H9 (cell line): ENCODE data around the gene AKAP3. TPM values are rescaled to one million over a fixed set of nuclear protein-coding genes. Genes with fewer than 3 reads are reported as not detected.

Experiments used
- DNase-seq: peaks from one replicate; pipeline ENCODE4 v3.0.0-alpha.2; 2017
- H2AFZ ChIP-seq: one replicate; pipeline ENCODE4 v1.6.1; 2013; ENCODE audit warnings: mild to moderate bottlenecking, low read length, control low read depth, moderate library complexity
- H2AK5ac ChIP-seq: 2 replicates; pipeline ENCODE4 v1.6.1; 2013; ENCODE audit warnings: low read length, control low read depth, mixed read lengths; ENCODE audit not compliant: insufficient read length
- H2BK120ac ChIP-seq: one replicate; pipeline ENCODE4 v1.6.1; 2013; ENCODE audit warnings: low read depth, mild to moderate bottlenecking, low read length, control low read depth, inconsistent platforms; ENCODE audit not compliant: poor library complexity, severe bottlenecking
- H2BK12ac ChIP-seq: 2 replicates; pipeline ENCODE4 v1.6.1; 2013; ENCODE audit warnings: low read length, control low read depth, mixed read lengths, low read depth; ENCODE audit not compliant: insufficient read length
- H2BK15ac ChIP-seq: 2 replicates; pipeline ENCODE4 v1.6.1; 2013; ENCODE audit warnings: low read depth, low read length, control low read depth
- H2BK20ac ChIP-seq: one replicate; pipeline ENCODE4 v1.6.1; 2013; ENCODE audit warnings: low read depth, mild to moderate bottlenecking, low read length, control low read depth, inconsistent platforms; ENCODE audit not compliant: poor library complexity, severe bottlenecking
- H2BK5ac ChIP-seq: 2 replicates; pipeline ENCODE4 v1.6.1; 2013; ENCODE audit warnings: low read length, control low read depth, mixed read lengths; ENCODE audit not compliant: insufficient read length
- H3K14ac ChIP-seq: 2 replicates; pipeline ENCODE4 v1.6.1; 2013; ENCODE audit warnings: low read length, control low read depth; ENCODE audit not compliant: insufficient read depth
- H3K18ac ChIP-seq: 2 replicates; pipeline ENCODE4 v1.6.1; 2013; ENCODE audit warnings: low read depth, mild to moderate bottlenecking, mixed read lengths, low read length, control low read depth; ENCODE audit not compliant: insufficient read length
- H3K23ac ChIP-seq: 2 replicates; pipeline ENCODE4 v1.6.1; 2013; ENCODE audit warnings: low read length, control low read depth, mixed read lengths, low read depth; ENCODE audit not compliant: insufficient read length
- H3K23me2 ChIP-seq: 2 replicates; pipeline ENCODE4 v1.6.1; 2013; ENCODE audit warnings: low read depth, mild to moderate bottlenecking, mixed read lengths, low read length, control low read depth; ENCODE audit not compliant: insufficient read length, poor library complexity, severe bottlenecking
- H3K27ac ChIP-seq: 2 replicates; pipeline ENCODE4 v1.5.1; 2013; ENCODE audit warnings: low read length, control low read depth, mixed read lengths, low read depth; ENCODE audit not compliant: insufficient read length
- H3K27me3 ChIP-seq: 2 replicates; pipeline ENCODE4 v1.6.1; 2013; ENCODE audit warnings: low read length, control low read depth, inconsistent platforms; ENCODE audit not compliant: insufficient read depth
- H3K4ac ChIP-seq: 2 replicates; pipeline ENCODE4 v1.6.1; 2013; ENCODE audit warnings: low read depth, mild to moderate bottlenecking, control low read depth, inconsistent platforms, low read length, moderate library complexity
- H3K4me1 ChIP-seq: 2 replicates; pipeline ENCODE4 v1.6.1; 2013; ENCODE audit warnings: low read length, control low read depth, inconsistent platforms; ENCODE audit not compliant: insufficient read depth
- H3K4me2 ChIP-seq: 2 replicates; pipeline ENCODE4 v1.6.1; 2013; ENCODE audit warnings: low read length, control low read depth, mixed read lengths; ENCODE audit not compliant: insufficient read length, insufficient read depth
- H3K56ac ChIP-seq: 2 replicates; pipeline ENCODE4 v1.6.1; 2013; ENCODE audit warnings: low read depth, mild to moderate bottlenecking, mixed read lengths, low read length, control low read depth; ENCODE audit not compliant: insufficient read length
- H3K79me1 ChIP-seq: 2 replicates; pipeline ENCODE4 v1.6.1; 2013; ENCODE audit warnings: low read depth, mild to moderate bottlenecking, moderate library complexity, low read length, control low read depth, inconsistent platforms; ENCODE audit not compliant: insufficient read depth, poor library complexity, severe bottlenecking
- H3K79me2 ChIP-seq: 2 replicates; pipeline ENCODE4 v1.6.1; 2013; ENCODE audit warnings: low read length, control low read depth, inconsistent platforms; ENCODE audit not compliant: insufficient read depth
- H3K9ac ChIP-seq: 2 replicates; pipeline ENCODE4 v1.6.1; 2013; ENCODE audit warnings: low read length, control low read depth, mixed read lengths; ENCODE audit not compliant: insufficient read length; ENCODE audit errors: extremely low read depth
- H3K9me3 ChIP-seq: one replicate; pipeline ENCODE4 v1.6.1; 2013; ENCODE audit warnings: low read depth, low read length, inconsistent platforms; ENCODE audit not compliant: control insufficient read depth
- H3T11ph ChIP-seq: one replicate; pipeline ENCODE4 v1.6.1; 2013; ENCODE audit warnings: mild to moderate bottlenecking, low read length, control low read depth, inconsistent platforms
- H4K20me1 ChIP-seq: one replicate; pipeline ENCODE4 v1.6.1; 2013; ENCODE audit not compliant: control insufficient read depth, insufficient read length, insufficient read depth
- H4K5ac ChIP-seq: 2 replicates; pipeline ENCODE4 v1.6.1; 2013; ENCODE audit warnings: low read depth, mild to moderate bottlenecking, mixed read lengths, low read length, control low read depth; ENCODE audit not compliant: insufficient read length
- H4K8ac ChIP-seq: replicated peaks from 2 replicates; pipeline ENCODE4 v1.6.1; 2013; ENCODE audit warnings: low read length, control low read depth, mixed read lengths, low read depth; ENCODE audit not compliant: insufficient read length
- H4K91ac ChIP-seq: 2 replicates; pipeline ENCODE4 v1.6.1; 2013; ENCODE audit warnings: low read depth, mild to moderate bottlenecking, moderate library complexity, mixed read lengths, low read length, control low read depth; ENCODE audit not compliant: insufficient read length
- H3K27ac Mint-ChIP-seq, 3 experiments: 2 replicates in 2 of 3; 3 replicates in 1 of 3; pipeline ENCODE4 v1.8.0; 2020 to 2021; ENCODE audit warnings: mixed read lengths in 3 of 3, mild to moderate bottlenecking in 1 of 3, moderate library complexity in 1 of 3
- H3K27me3 Mint-ChIP-seq: 2 replicates; pipeline ENCODE4 v1.8.0; 2021; ENCODE audit warnings: low read depth, mild to moderate bottlenecking, moderate library complexity, mixed read lengths
- H3K36me3 Mint-ChIP-seq, 3 experiments: 2 replicates in 2 of 3; 3 replicates in 1 of 3; pipeline ENCODE4 v1.8.0; 2020 to 2021; ENCODE audit warnings: low read depth in 3 of 3, mixed read lengths in 3 of 3; ENCODE audit not compliant: insufficient read depth in 1 of 3
- H3K4me1 Mint-ChIP-seq, 2 experiments: 2 replicates each; pipeline ENCODE4 v1.8.0; 2020; ENCODE audit warnings: mixed read lengths in 2 of 2
- H3K4me3 Mint-ChIP-seq, 2 experiments: 2 replicates in 1 of 2; 3 replicates in 1 of 2; pipeline ENCODE4 v1.8.0; 2020 to 2021; ENCODE audit warnings: mild to moderate bottlenecking in 2 of 2, mixed read lengths in 2 of 2, moderate library complexity in 1 of 2
- H3K9me3 Mint-ChIP-seq, 2 experiments: 2 replicates in 1 of 2; 3 replicates in 1 of 2; pipeline ENCODE4 v1.8.0; 2020; ENCODE audit warnings: mild to moderate bottlenecking in 2 of 2, mixed read lengths in 2 of 2, moderate library complexity in 1 of 2
- WGBS: extraction: QIAGEN DNeasy Blood & Tissue Kit; methylation state at CpG from one replicate; pipeline ENCODE4 v1.1.7; 2013; ENCODE audit warnings: missing lambda C conversion rate, low lambda C conversion rate, mixed read lengths; ENCODE audit not compliant: insufficient read length; ENCODE audit errors: extremely low coverage; 5-methylcytosine and 5-hydroxymethylcytosine counted together
- total RNA-seq: library from RNA; stranded (reverse); gene quantifications from 2 replicates; pipeline ENCODE4 v1.2.1, GENCODE V29; 2021
- TF ChIP-seq, protein P1 (sequence below): fragments of 200-600 bp; sonication (generic); conservative IDR thresholded peaks from 3 replicates; pipeline ENCODE4 v1.8.0; 2021; ENCODE audit warnings: antibody characterized with exemption, mild to moderate bottlenecking

The AKAP3 gene
- total RNA-seq, 1 experiment from 2014 or later = 1.3 TPM

DNA sequence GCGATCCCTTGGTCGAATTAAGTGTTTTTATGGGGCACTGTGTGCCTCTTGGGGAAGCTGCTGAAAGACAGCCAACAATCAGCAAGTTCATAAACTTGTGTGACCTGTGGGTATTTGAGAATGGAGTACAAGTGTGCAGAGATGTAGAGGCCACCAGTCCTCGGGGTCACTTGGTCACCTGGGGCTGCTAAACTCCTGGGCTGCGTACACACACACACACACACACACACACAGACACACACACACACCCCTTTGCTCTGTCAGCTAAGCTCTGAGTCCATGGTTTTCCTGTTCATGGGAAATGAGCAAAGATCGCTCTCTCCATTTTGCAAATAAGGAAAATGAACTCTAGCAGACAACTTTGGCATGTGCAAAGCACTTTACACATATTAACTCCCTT, 62.4 kb downstream of the AKAP3 start:
- Histone ChIP-seq H3K56ac (no peak overlapping the region), H3K23ac (no peak overlapping the region), H3K4me1 (no peaks in the 10 kb centered on the region; the same call in 1 of the 2 replicates), H2BK12ac (no peak overlapping the region), H3K14ac (no peak overlapping the region), H3K23me2 (no peaks in the 10 kb centered on the region), H2AK5ac (no peak overlapping the region), H3K79me1 (no peaks in the 10 kb centered on the region), H3K4ac (no peak overlapping the region), H4K20me1 (no peaks in the 10 kb centered on the region), H3K4me2 (no peak overlapping the region), H3K27me3 (no peaks in the 10 kb centered on the region), H2BK15ac (no peak overlapping the region), H3K18ac (no peak overlapping the region), H3K79me2 (no peaks in the 10 kb centered on the region), H2AFZ (no peak overlapping the region), H2BK120ac (no peak overlapping the region), H4K91ac (no peak overlapping the region), H4K8ac (no peak overlapping the region), H3K9ac (no peak overlapping the region), H3K27ac (no peak overlapping the region), H3K9me3 (no peaks in the 10 kb centered on the region), H2BK5ac (no peak overlapping the region), H4K5ac (no peak overlapping the region), H2BK20ac (no peak overlapping the region), H3T11ph (no peak overlapping the region)
- Mint-ChIP-seq H3K27ac (no peak overlapping the region), H3K36me3 (no peaks in the 10 kb centered on the region), H3K27me3 (peaks cover 8% of the 10 kb centered on the region), H3K4me3 (no peak overlapping the region), H3K9me3 (no peaks in the 10 kb centered on the region; a peak in 1 of 5 replicates), H3K4me1 (peaks cover 17 to 20% of the 10 kb centered on the region in 2 experiments)
- TF ChIP-seq, protein P1, sequence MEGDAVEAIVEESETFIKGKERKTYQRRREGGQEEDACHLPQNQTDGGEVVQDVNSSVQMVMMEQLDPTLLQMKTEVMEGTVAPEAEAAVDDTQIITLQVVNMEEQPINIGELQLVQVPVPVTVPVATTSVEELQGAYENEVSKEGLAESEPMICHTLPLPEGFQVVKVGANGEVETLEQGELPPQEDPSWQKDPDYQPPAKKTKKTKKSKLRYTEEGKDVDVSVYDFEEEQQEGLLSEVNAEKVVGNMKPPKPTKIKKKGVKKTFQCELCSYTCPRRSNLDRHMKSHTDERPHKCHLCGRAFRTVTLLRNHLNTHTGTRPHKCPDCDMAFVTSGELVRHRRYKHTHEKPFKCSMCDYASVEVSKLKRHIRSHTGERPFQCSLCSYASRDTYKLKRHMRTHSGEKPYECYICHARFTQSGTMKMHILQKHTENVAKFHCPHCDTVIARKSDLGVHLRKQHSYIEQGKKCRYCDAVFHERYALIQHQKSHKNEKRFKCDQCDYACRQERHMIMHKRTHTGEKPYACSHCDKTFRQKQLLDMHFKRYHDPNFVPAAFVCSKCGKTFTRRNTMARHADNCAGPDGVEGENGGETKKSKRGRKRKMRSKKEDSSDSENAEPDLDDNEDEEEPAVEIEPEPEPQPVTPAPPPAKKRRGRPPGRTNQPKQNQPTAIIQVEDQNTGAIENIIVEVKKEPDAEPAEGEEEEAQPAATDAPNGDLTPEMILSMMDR = no peak
- DNase-seq = no peak
- no CpG with 5 or more reads among the region's 5 CpGs for WGBS
